Measurements from ENCODE around the gene ZSCAN26.
"Not testable (repeated sequence)": the region's sequence is repeated elsewhere in the genome, so short reads cannot be mapped to it uniquely, and the experiment has no call there.

ZSCAN26 gene

DNA sequence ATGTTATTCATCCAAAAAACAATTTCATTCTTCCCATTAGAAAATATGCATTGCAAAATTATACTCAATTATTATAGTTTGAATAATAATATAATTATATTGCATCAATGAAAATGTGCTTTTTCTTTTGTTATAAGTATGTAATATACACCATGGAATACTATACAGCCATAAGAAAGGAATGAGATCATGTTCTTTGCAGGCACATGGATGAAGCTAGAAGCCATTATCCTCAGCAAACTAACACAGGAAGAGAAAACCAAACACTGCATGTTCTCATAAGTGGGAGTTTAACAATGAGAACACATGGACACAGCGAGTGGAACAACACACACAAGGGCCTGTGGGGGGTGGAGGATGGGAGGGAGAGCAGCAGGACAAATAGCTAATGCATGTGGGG, 9.9 kb upstream of the ZSCAN26 start:
- no peak for DNase-seq

DNA sequence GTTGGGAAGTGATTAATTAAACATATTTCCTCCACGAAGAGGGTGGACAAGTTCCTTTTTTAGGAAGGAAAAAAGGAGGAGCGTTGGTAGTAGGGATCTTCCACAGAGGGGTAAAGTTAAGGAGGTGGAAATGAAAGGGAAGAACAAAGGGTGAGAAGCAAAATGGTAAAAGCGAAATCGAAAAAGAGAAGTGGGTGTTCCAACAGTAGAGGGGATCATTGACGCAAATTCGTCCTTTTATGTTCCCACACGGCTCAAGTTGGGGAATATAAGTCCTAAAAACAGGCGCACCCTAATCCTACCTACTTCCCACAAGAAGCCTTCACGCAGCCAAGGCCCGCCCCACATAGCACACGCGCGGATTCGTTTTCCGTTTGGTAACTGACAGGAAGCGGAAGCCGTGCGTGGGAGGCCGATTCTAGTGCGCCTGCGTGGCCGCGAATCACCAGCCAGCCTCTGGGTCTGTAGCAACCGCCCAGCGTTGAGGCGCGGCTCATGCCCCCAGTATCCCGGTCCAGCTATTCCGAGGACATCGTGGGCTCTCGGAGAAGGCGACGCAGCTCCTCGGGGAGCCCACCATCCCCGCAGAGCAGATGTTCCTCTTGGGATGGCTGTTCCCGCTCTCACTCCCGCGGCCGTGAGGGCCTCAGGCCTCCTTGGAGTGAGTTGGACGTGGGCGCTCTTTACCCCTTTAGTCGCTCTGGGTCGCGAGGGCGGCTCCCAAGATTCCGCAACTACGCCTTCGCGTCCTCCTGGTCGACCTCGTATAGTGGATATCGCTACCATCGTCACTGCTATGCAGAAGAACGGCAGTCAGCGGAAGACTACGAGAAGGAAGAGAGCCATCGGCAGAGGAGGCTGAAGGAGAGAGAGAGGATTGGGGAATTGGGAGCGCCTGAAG, 7.8 kb upstream of the ZSCAN26 start, which contains the start of gene NKAPL:
Gene NKAPL, plus strand, starts transcription at position 421 of the 901 bp plus-strand sequence. Its CDS starts 75 bp downstream, at position 496.
- peak; percentile 51 for DNase-seq

DNA sequence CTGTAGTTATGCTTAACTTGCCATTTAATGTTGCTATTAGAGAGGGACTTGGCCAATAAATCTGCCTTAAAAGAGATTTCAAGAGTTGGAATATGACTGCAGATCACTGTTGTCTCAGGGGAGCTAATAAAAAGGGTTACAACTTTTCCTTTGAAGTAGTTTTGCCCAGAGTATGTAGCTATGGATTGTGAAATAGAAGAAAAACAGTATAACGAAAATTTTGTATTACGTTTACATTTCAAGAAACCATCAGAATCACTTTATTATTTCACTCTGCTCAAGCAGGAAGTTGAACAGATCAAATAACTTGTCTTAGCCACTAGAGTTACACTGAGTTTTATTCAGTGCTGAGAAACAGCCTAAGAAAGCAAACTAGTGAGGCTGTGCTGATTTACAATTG, 3.0 kb upstream of the ZSCAN26 start:
- no peak for DNase-seq

DNA sequence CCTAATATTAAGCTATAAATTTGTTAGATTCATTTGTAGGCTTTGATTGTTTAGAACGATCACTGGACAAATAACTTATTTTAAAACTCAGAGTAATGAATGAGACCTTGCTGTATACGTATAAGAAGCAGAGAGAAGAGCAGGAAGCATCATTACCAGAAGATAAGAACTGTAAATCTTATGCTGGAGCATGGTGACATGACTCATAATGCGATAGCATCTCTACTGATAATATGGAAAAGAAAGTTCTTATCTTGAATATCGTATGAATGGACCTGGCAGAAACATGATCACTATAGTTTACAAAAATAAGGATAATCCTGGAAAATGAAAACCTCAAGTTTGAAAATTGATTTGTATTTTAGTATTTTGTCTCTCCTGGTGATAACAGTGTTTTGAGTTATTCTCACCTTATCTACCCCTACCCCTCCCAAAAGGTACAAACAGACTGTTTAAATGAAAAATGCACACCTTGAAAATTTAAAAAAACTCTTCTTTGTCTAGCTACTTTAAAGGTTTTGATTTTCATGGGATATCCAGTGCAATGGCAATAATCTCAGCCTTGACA, 2.0 kb upstream of the ZSCAN26 start:
- DNase-seq: no peak

DNA sequence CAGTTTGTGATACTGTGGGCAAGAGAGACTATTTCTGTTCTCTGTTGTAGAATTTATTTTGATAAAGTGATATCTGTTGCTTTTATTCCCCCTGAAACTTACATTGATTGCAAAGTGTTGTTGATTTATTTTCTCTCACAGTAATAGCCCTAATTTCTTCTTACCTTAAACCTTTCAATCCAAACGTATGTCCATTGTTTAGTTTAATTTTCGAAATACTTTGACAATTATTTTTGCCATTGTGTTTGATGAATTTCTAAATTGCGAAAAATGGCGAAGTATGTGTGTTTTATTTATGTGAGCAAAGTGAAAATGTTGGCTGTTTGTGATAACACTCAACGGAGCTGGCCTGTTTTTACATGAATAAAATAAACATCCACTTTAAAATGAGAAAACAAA, 381 bp upstream of the ZSCAN26 start:
- DNase-seq: peak; percentile 12

DNA sequence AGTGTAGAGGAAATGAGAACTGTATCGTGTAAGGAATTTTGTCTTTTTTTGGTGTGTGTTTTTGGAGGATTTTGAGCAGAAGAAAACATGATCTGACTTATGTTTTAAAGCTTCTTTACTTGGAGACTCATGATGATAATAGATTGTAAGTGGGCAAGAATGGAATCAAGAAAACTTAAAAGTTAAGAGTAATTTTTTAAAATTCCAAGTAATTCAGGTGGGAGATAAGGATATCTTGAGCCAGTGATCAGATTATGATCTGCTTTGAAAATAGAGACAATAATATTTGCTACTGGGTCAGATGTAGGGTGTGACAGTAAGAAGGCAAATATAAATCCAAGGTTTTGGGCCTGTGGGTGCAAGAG, 734 bp downstream of the ZSCAN26 start:
- DNase-seq: no peak

DNA sequence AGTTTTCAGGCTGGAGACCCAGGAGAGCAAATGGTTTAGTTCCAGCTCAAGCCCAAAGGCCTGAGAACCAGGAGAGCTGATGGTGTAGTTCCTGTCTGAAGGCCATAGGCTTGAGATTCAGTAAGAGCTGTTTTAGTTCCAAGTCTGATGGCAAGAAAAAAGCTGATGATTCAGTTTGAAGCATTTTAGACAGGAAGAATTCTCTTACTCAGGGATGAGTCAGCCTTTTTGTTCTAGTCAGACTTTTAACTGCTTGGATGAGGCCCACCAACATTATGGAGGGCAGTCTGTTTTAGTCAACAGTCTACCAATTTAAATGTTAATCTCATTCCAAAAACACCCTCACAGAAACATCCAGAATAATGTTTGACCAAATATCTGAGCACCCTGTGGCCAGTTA, 2.5 kb downstream of the ZSCAN26 start:
- peak; percentile 60 for DNase-seq

DNA sequence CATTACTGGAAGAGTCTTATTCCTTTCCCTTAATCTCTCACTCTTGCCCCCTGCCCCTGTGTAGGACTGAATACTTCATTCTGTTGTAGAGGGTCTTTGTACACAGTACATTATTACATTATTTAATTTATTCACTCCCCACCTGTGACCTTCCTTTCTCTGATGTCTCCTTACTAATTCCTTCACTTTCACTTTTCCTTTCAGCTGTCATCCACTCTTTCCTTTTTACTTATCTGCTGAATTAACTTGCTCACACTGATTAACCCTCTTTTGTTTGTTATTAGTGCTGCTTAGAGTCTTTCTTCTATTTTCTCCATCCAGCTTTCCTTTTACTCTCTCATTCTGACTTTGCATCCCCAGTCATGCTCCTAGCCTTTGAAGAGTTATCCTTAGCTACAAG, 7.9 kb downstream of the ZSCAN26 start:
- DNase-seq: no peak

DNA sequence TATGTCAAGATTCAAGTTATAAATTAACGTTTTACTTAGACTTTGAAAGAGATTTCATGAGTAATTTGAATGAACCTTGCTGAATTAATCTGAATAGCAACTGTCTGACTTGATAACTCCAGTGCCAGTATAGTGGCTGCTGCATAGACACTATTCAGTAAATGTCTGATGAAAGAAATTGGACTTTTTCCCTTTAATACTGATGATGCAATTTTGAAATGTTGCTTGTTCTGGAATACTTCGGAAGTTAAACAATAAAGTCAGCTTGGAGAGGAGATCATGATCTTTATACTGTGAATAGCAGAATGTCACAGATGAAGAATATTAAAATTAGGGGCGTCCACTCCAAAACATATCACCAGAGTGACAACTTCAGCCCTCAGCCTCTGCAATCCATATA, 10.8 kb downstream of the ZSCAN26 start:
- DNase-seq: no peak

DNA sequence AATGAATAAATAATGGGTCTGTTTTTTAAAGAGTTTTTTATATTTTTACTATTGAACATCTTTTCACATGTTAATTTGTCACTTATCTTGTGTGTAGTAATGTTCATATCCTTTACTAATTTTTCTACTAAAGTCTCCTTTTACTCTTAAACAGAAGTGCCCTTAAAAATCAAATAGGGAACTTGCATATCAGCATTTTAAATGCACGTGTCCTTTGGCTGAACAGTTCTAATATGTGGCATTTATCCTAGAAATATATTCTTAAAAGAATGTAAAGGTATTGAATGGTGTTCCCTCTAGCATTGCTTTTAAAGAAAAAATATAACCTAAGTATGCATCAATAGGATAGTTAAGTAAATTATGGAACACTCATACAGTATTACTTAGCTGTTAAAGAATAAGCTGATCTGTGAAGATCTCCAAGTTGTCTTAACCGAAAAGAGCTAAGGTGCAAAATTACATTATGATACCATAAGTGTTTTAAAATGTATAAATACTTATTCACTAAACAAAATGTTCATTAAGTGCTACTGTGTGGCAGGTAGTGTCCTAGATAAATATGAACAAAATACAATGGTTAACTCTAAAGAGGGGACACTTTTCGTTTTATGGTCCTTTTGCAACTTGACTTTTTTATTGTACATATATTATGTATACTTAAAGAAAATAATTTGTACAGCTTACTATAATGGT, 13.8 kb downstream of the ZSCAN26 start:
- no peak for DNase-seq

DNA sequence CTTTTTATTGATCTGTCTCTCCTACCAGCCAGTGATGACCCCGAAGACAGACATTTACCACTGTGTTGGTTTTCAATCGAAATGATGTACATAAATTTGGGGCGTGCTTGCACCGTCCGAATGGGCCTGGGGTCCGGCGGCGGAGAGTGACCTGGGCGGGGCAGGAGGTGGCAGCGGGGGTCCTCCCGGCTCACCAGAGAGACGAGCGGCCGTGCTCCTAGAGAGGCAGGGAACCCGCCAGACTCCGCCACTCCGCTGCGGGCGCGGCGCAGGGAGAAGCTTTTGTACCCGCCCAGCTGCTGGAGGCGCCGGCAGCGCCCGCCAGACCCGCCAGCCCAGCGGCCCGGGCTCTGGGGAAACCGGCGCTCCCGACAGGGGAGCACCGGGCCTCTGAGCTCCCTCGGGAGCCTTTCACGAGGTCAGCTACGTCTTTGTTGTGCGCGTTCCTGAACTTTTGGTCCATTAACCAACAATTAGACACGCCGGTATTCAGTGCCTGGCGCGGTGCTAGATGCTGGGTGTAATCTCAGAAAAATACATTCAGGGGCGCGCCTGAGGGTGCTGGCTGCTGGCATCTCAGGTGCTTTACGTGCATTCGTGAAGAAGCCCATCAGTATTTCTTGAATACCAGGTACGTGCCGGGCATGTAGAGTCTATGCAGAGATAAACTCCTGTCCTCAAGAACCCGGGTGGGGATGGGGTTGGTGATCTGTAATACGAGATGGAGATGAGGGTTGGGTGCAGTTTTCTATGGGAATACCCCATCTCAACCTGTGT, 14.5 kb downstream of the ZSCAN26 start, which contains the start of gene PGBD1:
Gene PGBD1, plus strand, starts transcription at position 285 of the 777 bp plus-strand sequence. CDS start 2,242 bp downstream, outside the sequence.
- DNase-seq: peak; percentile 75

DNA sequence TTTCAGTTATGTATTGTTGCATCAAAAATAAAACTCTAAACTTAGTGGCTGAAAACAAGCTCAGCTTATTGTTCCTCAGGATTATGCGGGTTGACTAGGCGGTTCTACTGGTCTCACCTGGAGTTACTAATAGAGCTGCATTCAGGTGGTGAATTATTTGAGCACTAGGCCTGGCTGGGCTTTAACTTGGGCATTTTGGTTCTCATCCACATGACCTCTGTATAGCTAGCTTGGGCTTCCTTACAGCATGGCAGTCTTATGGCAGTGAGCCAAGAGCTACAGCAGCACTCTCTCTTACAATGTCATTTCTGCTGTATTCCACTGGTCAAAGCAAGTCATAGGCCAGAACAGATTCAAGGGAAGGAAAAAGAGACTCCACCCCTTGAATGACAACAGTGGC, 16.0 kb downstream of the ZSCAN26 start:
- DNase-seq: peak; percentile 32

DNA sequence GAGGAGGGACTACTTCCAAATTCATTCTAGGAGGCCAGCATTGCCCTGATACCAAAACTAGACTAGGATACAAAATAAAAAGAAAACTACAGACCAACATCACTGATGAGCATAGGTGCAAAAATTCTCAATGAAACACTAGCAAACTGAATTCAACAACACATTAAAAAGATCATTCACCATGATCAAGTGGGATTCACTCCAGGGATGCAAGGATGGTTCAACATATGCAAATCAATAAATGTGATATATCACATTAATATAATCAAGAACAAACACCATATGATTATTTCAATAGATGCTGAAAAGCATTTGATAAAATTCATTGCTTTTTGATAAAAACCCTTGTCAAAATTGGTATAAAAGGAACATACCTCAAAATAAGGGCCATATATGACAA, 24.6 kb downstream of the ZSCAN26 start:
- DNase-seq: no peak

DNA sequence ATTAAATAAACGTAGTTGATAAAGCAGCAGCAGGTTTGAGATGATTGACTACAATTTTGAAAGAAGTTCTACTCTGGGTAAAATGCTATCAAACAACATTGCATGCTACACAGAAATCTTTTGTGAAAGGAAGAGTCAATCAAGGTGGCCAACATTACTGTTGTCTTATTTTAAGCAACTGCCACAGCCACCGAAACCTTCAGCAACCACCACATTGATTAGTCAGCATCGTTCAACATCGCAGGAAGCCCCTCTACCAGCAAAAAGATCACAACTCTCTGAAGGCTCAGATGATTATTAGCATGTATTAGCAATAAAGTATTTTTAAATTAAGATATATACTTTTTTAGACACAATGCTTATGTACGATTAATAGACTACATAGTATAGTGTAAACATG, 28.4 kb downstream of the ZSCAN26 start:
- no peak for DNase-seq

DNA sequence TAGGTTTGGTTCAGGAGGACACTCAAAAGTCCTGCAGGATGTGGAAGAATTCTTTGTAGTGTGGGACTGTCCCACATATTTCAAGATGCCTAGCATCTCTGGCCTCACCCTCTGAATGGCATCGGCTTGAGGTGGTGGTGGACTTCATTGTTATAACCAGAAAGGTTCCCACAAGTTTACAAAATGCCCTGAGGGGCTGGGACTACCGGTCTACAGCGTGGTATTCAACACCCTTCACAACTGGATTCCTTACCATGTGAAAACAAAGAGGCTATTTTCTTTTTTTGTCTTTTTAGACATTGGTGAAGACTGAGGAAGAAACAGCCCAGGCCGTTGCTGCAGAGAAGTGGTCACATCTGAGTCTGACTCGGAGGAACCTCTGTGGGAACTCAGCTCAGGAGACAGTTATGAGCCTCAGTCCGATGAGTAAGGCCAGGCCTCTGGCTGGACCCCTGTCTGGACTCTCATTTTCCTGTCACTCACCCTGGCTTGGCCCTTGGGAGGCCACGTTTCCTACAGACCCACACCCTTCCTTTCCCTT, 29.6 kb downstream of the ZSCAN26 start:
- DNase-seq: no peak

DNA sequence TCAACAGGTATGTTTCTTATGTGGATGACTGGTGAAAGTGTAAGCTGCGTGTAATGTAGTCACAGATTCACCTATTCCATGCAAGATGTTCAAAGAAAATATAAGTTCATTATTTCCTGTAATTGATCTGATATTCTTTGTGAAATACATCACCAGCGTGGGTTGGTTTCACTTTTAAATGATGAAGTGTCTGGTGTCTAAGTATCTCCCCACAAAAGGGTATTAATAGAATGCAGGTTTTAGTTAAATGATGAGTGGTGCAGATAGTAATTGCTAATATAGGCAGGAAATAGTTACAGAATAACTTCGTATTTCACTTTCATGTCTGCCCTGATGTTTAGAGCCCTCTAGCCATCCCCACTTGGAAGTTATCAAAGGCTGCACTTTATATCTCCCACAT, 36.6 kb downstream of the ZSCAN26 start:
- no peak for DNase-seq

DNA sequence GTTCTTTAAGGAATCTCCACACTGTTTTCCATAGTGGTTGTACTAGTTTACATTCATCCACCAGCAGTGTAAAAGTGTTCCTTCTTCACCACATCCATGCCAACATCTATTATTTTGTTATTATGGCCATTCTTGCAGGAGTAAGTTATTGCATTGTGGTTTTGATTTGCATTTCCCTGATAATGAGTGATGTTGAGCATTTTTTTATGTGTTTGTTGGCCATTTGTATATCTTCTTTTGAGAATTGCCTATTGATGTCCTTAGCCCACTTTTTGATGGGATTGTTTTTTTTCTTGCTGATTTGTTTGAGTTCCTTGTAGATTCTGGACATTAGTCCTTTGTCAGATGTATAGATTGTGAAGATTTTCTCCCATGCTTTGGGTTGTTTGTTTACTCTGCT, 39.4 kb downstream of the ZSCAN26 start:
- not testable (repeated sequence) for DNase-seq

DNA sequence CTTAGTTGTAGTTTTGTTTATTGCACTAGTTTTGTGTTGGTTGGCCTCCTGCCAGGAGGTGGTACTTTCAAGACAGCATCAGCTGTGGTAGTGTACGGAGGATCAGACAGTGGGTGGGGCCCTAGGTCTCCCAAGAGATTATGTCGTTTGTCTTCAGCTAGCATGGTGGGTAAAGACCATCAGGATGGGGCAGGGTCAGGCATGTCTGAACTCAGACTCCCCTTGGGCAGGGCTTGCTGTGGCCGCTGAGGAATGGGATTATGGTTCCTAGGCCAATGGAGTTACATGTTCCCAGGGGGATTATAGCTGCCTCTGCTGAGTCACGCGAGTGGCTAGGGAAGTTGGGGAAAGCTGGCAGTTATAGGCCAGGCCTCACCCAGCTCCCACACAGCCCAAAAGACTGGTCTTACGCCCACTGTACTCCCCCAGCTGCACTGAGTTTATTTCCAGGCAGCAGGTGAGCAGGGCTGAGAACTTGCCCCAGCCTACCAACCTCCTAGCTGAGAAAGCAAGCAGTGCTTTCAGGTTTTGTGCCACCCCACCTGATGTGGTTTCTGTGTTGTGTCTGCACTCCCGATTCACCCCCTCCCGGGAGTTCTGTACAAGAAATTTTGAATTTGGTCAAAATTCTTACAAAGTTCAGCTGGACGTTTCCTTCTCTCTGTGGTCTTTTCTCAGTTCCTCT, 44.3 kb downstream of the ZSCAN26 start:
- DNase-seq: peak; percentile 19

DNA sequence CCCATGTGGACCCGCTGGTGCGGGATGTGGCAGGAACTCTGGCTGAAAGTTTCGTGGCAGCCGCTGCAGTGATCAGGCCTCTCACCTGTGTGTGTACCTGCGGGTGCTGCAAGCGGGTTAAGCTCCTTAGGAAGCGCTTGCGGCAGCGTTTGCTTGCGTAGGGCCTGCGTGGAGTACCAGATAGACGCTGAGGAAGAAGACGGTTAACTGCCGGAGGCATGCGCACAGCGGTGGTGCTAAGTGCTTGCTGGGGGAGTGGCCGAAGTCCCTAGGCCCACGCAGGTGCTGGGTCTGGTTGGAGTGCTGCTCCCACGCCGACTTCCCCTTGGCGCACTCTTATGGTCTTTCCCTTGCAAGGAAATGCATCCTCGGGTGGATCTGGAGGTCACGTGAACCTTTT, 46.0 kb downstream of the ZSCAN26 start:
- no peak for DNase-seq

DNA sequence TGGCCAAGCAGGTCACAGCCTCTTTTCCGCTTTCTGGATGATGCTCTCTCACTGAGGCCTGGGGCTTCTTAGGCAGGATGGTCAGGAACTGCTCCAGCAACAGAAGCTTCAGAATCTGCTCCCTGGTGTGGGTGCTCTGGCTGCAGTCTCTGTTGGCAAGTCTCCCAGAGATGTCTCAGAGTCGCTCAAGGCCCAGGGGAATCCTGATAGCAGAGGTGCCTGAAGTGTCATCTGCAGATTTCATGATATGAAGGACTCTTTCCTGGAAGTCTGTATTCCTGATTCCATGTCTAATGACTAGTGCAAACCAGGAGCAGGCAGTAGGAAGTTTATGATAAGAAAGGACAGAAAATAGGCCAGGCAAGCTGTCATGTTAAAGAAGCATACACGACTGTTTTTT, 48.7 kb downstream of the ZSCAN26 start:
- DNase-seq: peak; percentile 77

DNA sequence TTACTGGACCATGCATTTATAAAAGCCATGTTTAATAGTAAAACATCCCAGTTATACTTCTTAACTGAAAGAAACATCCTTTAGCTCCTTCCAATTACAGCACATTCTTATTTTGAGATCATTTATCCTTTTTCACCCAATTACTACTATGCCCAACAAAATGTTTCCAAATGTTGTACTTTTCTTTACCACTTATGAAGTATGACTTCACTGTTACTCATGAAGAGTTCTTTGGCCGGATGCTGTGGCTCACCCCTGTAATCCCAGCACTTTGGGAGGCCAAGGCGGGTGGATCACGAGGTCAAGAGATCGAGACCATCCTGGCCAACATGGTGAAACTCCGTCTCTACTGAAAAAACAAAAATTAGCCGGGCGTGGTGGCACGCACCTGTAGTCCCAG, 50.9 kb downstream of the ZSCAN26 start:
- DNase-seq: not testable (repeated sequence)

DNA sequence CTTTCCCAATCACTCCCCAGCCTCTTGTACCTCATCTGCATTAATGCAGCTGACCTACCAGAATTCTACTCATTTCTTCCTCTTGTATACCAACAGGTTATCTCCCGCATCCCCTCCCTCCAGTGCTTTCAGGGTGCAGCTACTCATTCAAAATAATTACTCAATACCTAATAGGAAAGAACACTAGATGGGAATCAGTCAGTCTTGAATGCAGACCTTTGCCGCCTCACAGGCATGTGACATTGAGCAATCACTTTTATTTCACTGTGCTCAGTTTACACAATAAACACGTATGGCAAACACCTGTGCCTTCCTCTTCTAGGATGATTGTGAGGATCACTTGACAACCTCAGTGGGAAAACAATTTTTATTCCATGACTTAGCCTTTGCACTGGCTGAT, 55.7 kb downstream of the ZSCAN26 start:
- no peak for DNase-seq

Measured in hematopoietic multipotent progenitor cell treated with erythropoietin and hydrocortisone succinate and interleukin-3 and kit ligand, for 8 days (in vitro differentiated cells).